NOMO-1 (cell line): ENCODE data around the gene ACSBG1.
A peak's percentile ranks its signal among the peaks of the same experiment; 100 is the strongest.
"Not testable (repeated sequence)": the region's sequence is repeated elsewhere in the genome, so short reads cannot be mapped to it uniquely, and the experiment has no call there.

Experiments used
- DNase-seq, 2 experiments: peaks; one replicate each; lab custom pipeline; 2025; ENCODE audit not compliant: unreplicated experiment in 2 of 2; lab: John Stamatoyannopoulos, UW

Gene ACSBG1

DNA sequence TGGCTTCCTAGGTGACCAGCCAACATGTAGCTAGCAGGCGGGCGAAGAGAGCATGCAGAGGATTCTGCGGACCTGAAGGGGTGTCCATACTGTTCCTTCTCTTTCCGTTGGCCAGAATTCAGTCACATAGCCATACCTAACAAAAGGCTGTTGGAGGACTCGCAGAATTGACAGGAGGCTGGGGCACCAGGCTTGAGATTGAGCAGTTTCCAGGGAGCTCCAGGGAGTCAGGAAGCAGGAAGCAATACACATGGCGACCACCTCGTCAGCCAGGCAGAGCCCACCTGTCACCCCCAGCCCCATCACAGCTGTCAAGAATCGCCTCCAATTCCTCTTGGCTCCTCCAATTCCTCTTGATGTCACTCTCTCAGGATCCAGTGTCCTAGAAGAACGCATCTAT, 16.8 kb upstream of the ACSBG1 start:
- no peak for DNase-seq

DNA sequence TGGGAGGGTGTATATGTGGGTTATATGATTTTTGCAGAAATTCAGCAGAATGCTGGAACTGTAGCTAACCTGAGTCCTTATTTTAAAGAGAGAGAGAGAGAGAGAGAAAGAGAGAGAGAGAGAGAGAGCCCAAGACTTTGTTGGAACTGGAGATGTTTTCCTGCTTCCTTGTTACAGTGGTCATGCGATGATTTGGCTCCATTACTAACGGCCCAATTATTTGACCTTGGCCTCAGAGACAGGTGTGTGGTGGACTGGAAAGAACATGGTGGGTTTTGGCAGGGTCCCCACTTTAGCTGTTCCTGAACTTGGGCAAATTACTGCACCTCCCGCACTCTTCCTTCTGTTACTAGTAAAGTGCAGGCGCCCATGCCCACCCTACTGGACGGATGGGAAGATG, 14.8 kb upstream of the ACSBG1 start:
- no peak for DNase-seq

DNA sequence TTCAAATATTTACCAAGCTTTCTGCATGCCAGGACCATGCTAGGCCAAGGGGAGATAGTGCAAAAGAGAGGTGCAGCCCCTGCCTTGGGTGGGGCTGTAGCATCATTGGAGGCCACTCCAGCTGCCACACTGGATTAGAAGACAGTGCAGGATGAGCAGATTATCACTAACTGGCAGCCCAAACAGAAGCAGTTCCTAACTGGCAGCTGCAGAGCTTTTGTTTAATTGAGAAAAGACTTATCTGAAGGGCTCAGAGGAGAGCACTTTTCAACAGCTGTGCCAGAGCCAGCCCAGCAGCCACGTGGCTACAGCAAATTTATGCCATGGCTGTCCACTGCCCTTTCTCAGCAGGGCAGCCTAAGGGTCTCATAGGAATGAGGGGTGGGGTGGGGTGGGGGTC, 13.5 kb upstream of the ACSBG1 start:
- no peak for DNase-seq

DNA sequence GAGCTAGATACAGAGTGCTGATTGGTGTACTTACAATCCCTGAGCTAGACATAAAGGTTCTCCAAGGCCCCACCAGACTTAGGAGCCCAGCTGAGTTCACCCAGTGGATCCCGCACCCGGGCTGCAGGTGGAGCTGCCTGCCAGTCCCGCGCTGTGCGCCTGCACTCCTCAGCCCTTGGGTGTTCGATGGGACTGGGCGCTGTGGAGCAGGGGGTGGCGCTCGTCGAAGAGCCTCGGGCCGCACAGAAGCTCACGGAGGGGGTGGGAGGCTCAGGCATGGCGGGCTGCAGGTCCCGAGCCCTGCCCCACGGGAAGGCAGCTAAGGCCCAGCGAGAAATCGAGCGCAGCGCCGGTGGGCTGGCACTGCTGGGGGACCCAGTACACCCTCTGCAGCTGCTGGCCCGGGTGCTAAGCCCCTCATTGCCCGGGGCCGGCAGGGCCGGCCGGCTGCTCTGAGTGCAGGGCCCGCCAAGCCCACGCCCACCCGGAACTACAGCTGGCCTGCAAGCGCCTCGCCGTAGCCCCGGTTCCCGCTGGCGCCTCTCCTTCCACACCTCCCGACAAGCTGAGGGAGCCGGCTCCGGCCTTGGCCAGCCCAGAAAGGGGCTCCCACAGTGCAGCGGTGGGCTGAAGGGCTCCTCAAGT, 11.7 kb upstream of the ACSBG1 start:
- DNase-seq, result not testable (repeated sequence)

DNA sequence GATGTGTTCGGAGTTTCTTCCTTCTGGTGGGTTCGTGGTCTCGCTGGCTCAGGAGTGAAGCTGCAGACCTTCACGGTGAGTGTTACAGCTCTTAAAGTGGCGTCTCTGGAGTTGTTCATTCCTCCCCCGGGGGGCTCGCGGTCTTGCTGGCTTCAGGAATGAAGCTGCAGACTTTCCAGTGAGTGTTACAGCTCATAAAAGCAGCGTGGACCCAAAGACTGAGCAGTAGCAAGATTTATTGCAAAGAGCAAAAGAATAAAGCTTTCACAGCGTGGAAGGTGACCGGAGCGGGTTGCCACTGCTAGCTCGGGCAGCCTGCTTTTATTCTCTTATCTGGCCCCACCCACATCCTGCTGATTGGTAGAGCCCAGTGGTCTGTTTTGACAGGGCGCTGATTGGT, 11.0 kb upstream of the ACSBG1 start:
- DNase-seq, result not testable (repeated sequence)

DNA sequence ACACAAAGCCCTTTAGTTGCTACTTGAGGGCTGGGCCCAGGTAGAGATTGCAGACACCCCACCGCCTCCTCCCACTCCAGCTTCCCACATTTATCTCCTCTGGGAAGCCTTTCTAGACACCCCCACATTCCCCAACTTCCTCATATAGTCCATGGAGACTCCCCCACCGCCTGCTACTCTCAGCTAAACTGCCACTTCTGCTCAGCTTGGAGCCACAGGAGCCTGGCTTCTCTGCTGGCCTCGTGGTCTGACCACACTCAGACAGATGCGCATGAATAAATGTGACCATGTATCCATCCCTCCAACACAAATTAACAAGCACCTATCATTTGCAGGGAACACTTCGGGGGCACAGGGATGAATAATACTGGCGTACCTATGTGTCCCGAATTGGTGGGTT, 10.5 kb upstream of the ACSBG1 start:
- no peak for DNase-seq

DNA sequence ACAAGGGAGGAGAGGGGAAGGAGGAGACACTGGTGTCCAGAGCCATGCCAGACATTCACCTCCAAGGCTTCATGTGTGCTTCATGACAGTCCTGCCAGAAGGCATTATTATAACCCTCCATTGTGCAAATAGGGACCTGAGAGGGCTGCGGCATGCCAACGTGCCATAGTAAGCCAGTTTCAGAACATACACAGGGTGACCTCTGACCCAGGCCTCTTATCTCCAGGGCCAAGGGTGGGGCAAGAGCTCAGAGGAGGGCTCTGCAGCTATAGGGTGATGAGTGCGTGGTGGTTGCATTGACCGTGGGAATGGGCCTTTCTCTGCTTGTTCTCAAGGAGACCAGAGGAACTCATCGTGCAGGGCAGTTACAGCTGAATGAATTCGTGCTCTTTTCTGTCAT, 9.7 kb upstream of the ACSBG1 start:
- no peak for DNase-seq

DNA sequence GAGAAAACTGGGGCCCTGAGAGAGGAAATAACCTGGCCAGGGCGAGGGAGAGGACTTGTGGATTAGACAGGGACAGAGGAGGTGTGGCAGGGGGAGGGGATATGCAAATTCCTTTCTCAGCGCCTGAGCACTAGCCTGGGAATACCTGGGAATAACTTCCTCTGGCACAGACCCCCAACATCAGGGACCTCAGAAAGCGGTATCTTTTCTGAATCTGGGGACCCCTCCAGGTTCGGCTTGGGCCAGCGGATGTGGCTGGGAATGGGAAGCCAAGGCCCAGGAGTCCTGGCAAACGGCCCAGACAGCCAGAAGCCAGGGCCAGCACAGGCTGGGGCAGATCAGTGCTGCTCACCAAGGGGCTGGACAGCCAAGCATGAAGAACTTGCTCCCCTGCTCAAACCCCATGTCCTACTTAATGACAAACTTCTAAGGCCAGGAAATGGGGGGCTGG, 9.2 kb upstream of the ACSBG1 start:
- no peak for DNase-seq

DNA sequence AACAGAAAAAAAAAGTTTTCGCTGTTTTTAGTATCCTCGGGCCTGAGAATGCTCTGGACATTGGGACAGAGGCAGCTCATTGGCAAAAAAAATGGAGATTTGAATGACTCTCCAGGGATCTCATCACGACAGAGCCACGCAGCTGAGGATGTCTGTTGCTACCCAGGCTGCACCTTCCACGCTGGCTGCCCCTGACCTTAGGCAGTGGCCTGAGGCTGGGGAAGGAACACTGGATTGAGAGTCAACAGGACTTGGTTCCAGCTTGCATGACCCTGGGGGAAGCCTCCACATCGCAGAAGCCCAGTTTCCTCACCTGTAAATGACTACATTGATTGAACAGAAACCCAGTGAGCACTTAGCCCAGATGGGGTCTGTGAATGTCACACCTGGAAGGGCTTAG, 8.7 kb upstream of the ACSBG1 start:
- DNase-seq, result no peak

DNA sequence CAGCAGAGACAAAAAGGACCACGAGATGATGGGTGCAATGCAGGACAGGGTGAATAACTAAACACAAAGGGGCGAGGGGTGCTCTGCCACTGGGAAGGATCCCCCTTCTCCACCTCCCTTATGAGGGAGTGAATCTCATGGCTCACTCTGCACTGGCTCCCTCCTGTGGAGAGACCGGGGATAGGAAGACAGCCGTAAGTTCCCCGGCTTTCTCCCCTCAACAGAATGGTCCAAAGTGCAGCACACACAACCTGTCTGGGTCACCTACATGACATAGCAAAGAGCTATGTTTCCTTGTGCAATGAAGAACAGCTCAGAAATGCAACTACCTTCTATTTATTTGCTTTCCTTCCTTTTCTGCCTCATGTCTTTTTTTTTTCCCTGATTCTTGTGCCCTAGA, 7.8 kb upstream of the ACSBG1 start:
- DNase-seq, result peak in 1 of 2 experiments; percentile 39

DNA sequence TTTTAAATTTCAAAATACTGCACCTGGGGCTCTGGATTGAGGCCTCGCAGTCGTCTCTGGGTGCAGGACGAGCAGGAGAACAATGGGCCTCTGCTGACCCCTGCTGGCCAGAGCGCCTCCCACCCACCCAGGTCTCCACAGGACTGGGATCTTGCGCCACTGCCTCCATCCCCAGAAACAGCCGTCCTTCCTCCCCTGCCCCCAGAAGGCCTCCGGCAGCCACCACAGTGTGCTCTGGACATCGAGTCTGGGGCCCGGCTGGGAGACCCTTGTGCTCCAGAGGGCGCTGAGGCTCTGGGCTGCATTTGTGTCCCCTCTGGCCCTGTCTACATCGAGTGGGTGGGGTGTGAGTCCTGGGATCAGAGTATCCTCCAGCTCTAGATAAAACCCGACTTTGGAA, 6.7 kb upstream of the ACSBG1 start:
- peak; percentile 59 to 75 for DNase-seq

DNA sequence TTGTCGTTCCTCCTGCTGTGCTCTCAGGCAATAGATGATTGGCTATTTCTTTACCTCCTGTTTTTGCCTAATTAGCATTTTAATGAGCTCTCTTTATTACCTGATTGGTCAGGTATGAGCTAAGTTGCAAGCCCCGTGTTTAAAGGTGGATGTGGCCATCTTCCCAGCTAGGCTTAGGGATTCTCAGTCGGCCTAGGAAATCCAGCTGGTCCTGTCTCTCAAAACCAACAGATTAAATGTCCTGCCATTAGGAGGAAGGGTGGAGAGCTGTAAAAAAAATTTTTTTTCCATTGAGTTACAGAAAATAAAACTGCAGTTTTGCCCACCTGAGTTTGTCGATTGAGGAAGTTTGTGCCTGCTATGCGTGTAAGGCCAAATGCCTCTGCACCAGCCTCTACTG, 5.4 kb upstream of the ACSBG1 start:
- DNase-seq, result no peak

DNA sequence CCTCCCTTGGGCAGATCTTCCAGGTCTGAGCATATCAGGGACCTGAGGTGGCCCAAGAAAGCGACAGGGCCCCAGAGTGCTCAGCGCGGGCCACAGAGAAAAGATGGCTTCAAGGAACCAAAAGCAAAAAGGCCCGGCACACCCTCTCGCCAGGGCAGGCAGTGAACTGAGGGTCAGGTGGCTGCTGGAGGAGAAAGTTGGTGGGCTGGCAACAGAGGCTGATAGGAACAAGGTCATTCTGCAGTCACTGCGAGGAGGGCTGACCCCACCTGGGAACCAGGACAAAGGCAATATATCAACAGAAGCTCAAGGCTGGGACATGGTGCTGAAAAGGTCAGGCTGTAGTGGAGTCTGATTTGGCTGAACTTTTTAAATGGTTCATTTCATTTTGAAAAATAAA, 2.8 kb upstream of the ACSBG1 start:
- DNase-seq, result no peak

DNA sequence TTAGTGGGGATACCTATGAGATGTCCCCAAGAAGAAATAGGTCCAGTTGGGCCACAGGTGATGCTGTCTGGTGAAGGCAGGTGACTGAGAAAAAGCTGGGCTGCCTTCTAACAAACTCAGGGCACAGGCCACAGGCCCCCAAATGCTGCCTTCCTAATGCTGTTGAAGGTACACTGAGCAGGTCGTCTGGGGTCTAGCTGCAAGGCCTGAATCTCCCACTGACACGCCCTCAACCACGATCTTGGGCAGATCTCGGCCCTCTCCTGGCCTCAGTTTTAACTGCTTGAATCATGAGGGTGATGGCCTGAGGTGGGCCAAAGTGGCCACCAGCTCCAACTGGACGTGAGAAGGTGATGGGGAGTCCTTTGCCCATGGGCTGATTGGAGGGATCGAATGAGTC, 2.1 kb upstream of the ACSBG1 start:
- DNase-seq, result no peak

DNA sequence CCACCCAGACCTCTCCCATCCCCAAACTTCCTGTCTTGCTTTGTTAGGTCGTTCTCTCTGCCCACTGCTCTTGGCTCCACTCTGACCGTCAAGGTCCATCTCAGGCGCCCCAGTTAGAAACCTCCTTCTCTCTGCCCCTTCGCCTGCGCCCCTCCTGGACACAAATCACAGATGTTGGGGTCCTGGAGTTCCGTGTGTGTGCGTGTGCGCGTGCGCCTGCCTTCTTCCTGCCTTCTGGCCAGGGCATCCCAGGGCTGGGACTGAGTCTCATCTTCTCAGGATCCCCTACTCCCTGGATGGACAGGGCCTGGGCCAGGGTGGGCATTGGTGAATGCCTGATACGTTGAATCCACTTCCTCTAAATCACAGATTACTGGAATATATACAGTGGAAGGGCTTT, 869 bp downstream of the ACSBG1 start:
- no peak for DNase-seq

DNA sequence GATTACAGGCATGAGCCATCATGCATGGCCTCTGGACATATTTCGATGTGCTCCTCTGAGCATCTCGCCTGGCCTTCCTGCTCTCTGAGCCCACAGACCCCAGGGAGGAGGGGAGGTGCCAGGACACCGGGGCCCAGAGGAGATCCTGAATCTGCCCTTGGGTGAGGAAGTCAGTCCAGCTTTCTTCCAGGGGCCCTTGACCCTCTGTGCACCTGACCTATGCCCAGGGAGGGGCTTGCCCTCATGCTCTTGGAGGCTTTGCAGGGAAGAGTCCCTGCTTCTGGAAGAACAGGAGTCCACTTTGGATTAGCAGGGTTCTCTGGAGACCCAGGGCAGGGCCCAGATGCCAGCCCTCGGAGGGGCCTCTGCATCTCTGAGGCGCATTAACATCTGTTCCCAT, 1.4 kb downstream of the ACSBG1 start:
- no peak for DNase-seq

DNA sequence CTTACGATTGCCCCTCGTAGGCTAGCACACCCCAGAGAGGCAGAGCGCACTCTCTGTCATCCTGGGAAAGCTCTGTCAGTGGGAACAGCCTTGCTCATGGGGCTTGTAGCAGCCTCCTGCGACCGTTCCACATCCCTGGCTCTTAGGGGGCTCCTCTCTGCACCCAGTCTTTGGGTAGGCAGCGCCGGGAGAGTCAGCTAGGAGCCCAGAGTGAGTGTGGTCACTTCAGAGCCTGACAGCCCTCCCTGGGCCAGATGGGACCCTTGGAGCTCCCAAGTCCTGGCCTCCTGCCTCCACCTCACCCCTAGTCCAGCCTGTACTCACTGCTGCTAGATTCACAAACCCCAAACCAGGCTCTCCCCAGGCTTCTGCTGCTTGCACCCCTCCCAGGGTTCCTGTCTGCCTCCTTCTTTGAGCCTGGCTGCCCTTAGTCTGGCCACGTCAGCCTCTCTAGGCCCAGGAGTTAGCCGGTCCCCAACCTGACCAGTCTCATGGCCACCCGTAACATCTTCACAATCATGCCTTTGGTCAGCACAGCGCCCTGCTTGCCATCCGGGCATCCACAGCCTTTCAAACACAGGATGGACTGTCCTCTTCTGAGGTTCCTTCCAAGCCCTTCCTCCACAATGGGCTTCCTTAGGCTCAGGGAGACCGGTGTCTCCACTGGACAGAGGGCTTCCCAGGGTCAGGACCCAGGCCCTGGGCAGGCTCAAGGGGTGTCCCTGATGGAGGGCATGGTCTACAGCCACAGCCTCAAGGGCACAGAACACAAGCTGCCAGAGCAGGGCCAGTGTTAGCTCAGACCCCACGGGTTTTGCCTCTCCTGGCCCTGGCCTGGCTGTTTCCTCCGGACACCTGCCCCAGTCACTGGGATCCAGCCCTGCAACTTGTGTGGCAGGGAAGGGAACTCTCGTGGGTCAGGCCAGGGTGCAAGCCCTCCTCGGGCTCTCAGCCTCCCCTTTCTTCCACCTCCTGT, 4.6 kb downstream of the ACSBG1 start:
- DNase-seq, result no peak

DNA sequence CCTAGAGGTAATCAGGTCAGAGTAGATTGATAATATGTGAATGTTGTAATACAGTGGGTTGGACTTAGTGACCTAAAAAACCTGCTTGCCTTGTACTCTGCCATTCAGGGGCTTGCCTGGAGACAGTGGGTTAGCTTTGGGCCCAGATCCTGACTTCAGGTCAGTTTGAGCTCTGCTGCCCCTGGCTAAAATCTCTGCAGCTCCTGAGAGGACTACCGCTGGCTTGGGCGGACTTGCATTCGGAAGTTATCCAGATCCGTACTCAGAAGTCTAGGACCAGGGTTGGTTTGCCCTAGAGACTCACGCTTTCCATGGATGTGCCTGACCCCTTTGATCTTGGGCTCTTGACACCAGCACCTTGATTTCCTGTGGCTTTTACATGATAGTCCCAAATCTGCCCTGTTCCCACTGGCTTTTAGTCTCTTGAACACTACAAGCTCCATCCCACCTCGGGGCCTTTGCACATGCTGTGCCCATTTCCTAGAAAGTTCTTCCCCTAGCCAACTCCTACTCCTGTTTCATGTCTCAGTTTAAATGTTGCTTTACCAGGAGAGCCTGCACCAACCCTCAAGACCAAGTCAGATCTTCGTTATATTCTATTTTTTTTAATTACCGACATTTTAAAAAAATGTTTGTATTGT, 5.9 kb downstream of the ACSBG1 start:
- DNase-seq, result no peak

DNA sequence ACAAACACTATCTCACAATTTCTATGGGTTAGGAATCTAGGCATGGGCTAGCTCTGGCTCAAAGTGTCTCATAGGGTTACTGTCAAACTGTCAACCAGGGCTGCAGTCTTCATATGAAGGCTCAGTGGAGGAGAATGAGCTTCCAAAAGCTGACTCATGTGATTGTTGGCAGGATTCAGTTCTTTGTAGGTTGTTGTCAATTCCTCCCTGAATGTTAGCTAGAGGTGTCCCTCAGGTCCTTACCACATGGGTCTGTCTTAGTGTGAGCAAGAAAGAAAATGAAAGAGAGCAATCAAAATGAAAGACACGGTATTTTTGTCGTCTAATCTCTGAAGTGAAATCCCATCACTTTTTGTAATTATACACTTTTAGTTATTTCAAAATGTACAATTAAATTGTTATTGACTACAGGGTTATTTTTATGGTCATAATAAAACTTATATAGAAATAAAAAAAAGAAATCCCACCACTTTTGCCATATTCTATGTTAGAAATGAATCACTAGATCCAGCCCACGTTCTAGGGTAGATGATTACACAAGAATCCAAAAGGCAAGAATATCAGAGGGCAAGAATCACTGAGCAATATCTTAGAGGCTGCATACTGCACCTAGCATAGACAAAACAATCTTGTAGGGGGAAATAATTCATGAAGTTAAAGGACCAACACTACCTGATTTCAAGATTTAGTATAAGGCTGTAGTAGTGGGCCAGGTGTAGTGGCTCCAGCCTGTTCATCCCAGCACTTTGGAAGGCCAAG, 8.4 kb downstream of the ACSBG1 start:
- no peak for DNase-seq

DNA sequence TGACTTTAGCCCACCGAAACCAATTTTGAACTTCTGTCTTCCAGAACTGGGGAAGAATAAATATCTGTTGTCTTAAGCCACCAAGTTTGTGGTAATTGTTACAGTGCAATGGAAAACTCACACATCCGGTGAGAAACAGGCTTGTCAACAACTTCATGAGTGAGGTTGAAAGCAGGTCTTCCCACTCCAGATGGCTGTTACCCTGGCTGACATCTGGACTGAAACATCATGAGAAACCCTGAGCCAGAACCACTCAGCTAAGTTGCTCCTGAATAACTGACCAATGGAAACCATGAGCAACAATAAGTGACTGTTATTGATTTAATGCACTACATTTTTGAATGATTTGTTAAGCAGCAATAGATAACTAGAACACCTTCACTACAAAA, 10.3 kb downstream of the ACSBG1 start:
- no peak for DNase-seq
